Measurements from ENCODE around the gene FUT7.
"Not testable (repeated sequence)": the region's sequence is repeated elsewhere in the genome, so short reads cannot be mapped to it uniquely, and the experiment has no call there.

The FUT7 gene

GRCh38 chr9:137017071-137017470 lies 14.8 kb downstream of the FUT7 start:
- no peak for DNase-seq

- no peak for DNase-seq
Observed at GRCh38 chr9:137016436-137016835, 15.5 kb downstream of the FUT7 start.

- no peak for DNase-seq
Observed at GRCh38 chr9:137015976-137016375, 15.9 kb downstream of the FUT7 start.

GRCh38 chr9:137015540-137015930 lies 16.4 kb downstream of the FUT7 start:
- no peak for DNase-seq

- no peak for DNase-seq
Observed at GRCh38 chr9:137014776-137015539, 16.9 kb downstream of the FUT7 start.

GRCh38 chr9:137014166-137014565 lies 17.7 kb downstream of the FUT7 start:
- DNase-seq, result no peak

GRCh38 chr9:137013571-137013940 lies 18.3 kb downstream of the FUT7 start:
- no peak for DNase-seq

- no peak for DNase-seq
Observed at GRCh38 chr9:137012694-137013570, 19.0 kb downstream of the FUT7 start.

- no peak for DNase-seq
Observed at GRCh38 chr9:137011907-137012675, 19.8 kb downstream of the FUT7 start.

GRCh38 chr9:137011156-137011555 lies 20.7 kb downstream of the FUT7 start:
- DNase-seq, result no peak

GRCh38 chr9:137009938-137010732 lies 21.8 kb downstream of the FUT7 start:
- DNase-seq, result no peak

GRCh38 chr9:137009217-137009616 lies 22.7 kb downstream of the FUT7 start:
- DNase-seq, result no peak

- no peak for DNase-seq
Observed at GRCh38 chr9:137008312-137008711, 23.6 kb downstream of the FUT7 start.

GRCh38 chr9:137007816-137008270 lies 24.0 kb downstream of the FUT7 start:
- no peak for DNase-seq

GRCh38 chr9:137007108-137007815 lies 24.6 kb downstream of the FUT7 start:
- no peak for DNase-seq

GRCh38 chr9:137006116-137007003 lies 25.5 kb downstream of the FUT7 start:
- DNase-seq, result no peak

- DNase-seq, result not testable (repeated sequence)
Observed at GRCh38 chr9:137004285-137004684, 27.6 kb downstream of the FUT7 start.

GRCh38 chr9:137002646-137003041 lies 29.2 kb downstream of the FUT7 start:
- DNase-seq, result no peak

- DNase-seq, result no peak
Observed at GRCh38 chr9:137001857-137002645, 29.8 kb downstream of the FUT7 start.

All from CD4-positive, alpha-beta T cell treated with Interleukin-4 for 4 hours (primary cell).